OCI-LY1 (cell line): ENCODE results near the gene DMPK.
A peak's percentile ranks its signal among the peaks of the same experiment; 100 is the strongest.

Experiments used
- H2AFZ ChIP-seq: fragments of 200-600 bp; sonication (generic), shearing (Covaris generic); 2 replicates; pipeline ENCODE4 v1.6.0; 2014; ENCODE audit warnings: antibody characterized with exemption, mild to moderate bottlenecking, low read length
- H3F3A ChIP-seq: fragments of 200-600 bp; sonication (generic), shearing (Covaris generic); 2 replicates; pipeline ENCODE4 v1.6.0; 2014; ENCODE audit warnings: mild to moderate bottlenecking, antibody characterized with exemption, low read length, moderate library complexity; ENCODE audit not compliant: insufficient read depth
- H3K27ac ChIP-seq: fragments of 200-600 bp; sonication (generic); 2 replicates; pipeline ENCODE4 v1.5.1; 2014; ENCODE audit warnings: low read length, mixed run types, mild to moderate bottlenecking, low read depth; ENCODE audit not compliant: poor library complexity, severe bottlenecking
- H3K27me3 ChIP-seq: fragments of 200-600 bp; sonication (generic); 2 replicates; pipeline ENCODE4 v1.6.0; 2014; ENCODE audit warnings: antibody characterized with exemption, mild to moderate bottlenecking, low read length, moderate library complexity; ENCODE audit not compliant: insufficient read depth
- H3K36me3 ChIP-seq: fragments of 200-600 bp; sonication (generic); 2 replicates; pipeline ENCODE4 v1.6.1; 2014; ENCODE audit warnings: mild to moderate bottlenecking, antibody characterized with exemption, low read length, moderate library complexity, mixed read lengths; ENCODE audit not compliant: insufficient read depth
- H3K4me1 ChIP-seq: fragments of 200-600 bp; sonication (generic); 2 replicates; pipeline ENCODE4 v1.5.1; 2014; ENCODE audit warnings: mild to moderate bottlenecking, low read length, moderate library complexity; ENCODE audit not compliant: insufficient read depth, severe bottlenecking
- H3K4me2 ChIP-seq: fragments of 200-600 bp; sonication (generic), shearing (Covaris generic); 2 replicates; pipeline ENCODE4 v1.6.1; 2014; ENCODE audit warnings: low read length
- H3K4me3 ChIP-seq: fragments of 200-600 bp; sonication (generic); 2 replicates; pipeline ENCODE4 v1.5.1; 2014; ENCODE audit warnings: low read length, low read depth, mild to moderate bottlenecking, mixed read lengths; ENCODE audit not compliant: poor library complexity, severe bottlenecking
- H3K79me2 ChIP-seq: fragments of 200-600 bp; shearing (Covaris generic); 2 replicates; pipeline ENCODE4 v1.6.1; 2016; ENCODE audit warnings: mixed run types, low read length, mixed read lengths; ENCODE audit not compliant: insufficient read depth
- H3K9ac ChIP-seq: fragments of 200-600 bp; sonication (generic), shearing (Covaris generic); 2 replicates; pipeline ENCODE4 v1.6.1; 2014; ENCODE audit warnings: mild to moderate bottlenecking, low read length, mixed read lengths
- H3K9me2 ChIP-seq: fragments of 200-600 bp; sonication (generic), shearing (Covaris generic); 2 replicates; pipeline ENCODE4 v1.6.1; 2014; ENCODE audit warnings: low read depth, mild to moderate bottlenecking, low read length, mixed read lengths
- H3K9me3 ChIP-seq: fragments of 200-600 bp; shearing (Covaris generic); 2 replicates; pipeline ENCODE4 v1.6.1; 2014; ENCODE audit warnings: low read length, mixed read lengths
- H4K20me1 ChIP-seq: fragments of 200-600 bp; sonication (generic), shearing (Covaris generic); 2 replicates; pipeline ENCODE4 v1.6.0; 2016; ENCODE audit warnings: mild to moderate bottlenecking, low read length; ENCODE audit not compliant: insufficient read depth
- CTCF ChIP-seq: fragments of 200-600 bp; sonication (generic), shearing (Covaris generic); IDR thresholded peaks from 2 replicates; pipeline ENCODE4 v1.5.1; 2017; ENCODE audit warnings: mild to moderate bottlenecking, antibody characterized with exemption, low read length, moderate library complexity, mixed read lengths
- EZH2 ChIP-seq: fragments of 200-600 bp; sonication (generic), shearing (Covaris generic); IDR thresholded peaks from 2 replicates; pipeline ENCODE4 v1.8.0; 2017; ENCODE audit warnings: borderline replicate concordance, mixed run types, mild to moderate bottlenecking, antibody characterized with exemption, low read length, moderate library complexity, mixed read lengths

Gene DMPK

DNA sequence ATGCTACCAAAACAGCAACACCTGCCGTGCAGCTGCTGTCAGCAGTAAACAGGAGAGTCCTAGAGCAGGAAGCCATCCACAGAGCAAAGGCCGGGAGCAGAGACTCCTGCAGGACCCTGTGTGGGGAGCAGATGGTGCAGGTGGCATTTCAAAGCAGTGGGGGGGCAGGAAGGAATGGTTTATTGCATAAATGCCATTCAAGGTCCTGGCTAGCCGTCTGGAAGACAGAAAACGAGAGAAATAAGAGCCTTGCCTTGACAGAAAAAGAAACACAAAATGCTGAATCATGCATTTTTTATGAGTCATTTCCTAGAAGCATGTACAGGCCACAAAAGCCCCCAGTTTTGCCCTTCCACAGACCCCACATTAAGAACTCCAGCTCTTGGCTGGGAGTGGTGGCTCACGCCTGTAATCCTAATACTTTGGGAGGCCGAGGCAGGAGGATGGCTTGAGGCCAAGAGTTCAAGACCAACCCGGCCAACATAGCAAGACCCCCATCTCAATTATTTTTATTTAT is 27.4 kb upstream of the DMPK start:
- Histone ChIP-seq H3K4me2 (no peak overlapping the region), H3K27ac (peak overlapping the region; percentile 29), H3K27me3 (no peaks in the 10 kb centered on the region)

DNA sequence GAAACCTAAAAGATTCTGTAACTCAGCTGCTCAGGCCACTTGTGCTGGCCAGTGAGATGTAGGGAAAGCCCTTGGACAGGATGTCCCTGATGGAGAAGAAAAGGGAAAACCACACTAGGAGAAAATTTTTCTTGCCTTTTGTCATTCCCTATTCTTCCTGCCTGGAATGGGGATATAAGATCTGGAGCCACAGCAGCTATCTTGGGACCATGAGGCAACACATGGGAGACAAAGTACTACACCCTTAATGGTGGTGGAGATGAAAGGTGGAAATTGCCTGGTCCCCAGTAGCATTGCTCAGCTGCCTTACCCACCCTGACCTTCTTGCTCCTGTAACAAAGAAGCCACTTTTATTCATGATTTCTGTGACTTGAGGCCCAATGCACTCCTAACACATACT is 23.4 kb upstream of the DMPK start:
- Histone ChIP-seq H3K9ac (no peak overlapping the region), H3K4me3 (no peak overlapping the region), H3K36me3 (no peaks in the 10 kb centered on the region), H3K4me2 (no peak overlapping the region), H3F3A (no peaks in the 10 kb centered on the region; the same call in 1 of the 2 replicates), H3K27me3 (no peaks in the 10 kb centered on the region), H4K20me1 (no peaks in the 10 kb centered on the region), H3K4me1 (peaks cover 14% of the 10 kb centered on the region), H2AFZ (no peak overlapping the region), H3K9me3 (no peaks in the 10 kb centered on the region), H3K27ac (no peak overlapping the region), H3K79me2 (no peaks in the 10 kb centered on the region), H3K9me2 (no peaks in the 10 kb centered on the region)
- TF ChIP-seq CTCF (no peak), EZH2 (no peak)

More for the DNA sequence above, 27.4 kb upstream of the DMPK start:
- no peaks in the 10 kb centered on the region for H3K9me2 ChIP-seq
- no peaks in the 10 kb centered on the region for H4K20me1 ChIP-seq
- H3K4me1 ChIP-seq: peaks cover 8% of the 10 kb centered on the region
- no peak for TF ChIP-seq EZH2
- no peak for TF ChIP-seq CTCF
- H3K9me3 ChIP-seq: no peaks in the 10 kb centered on the region
- H3K36me3 ChIP-seq: no peaks in the 10 kb centered on the region
- no peaks in the 10 kb centered on the region; the same call in 1 of the 2 replicates for H3F3A ChIP-seq
- H3K4me3 ChIP-seq: no peak overlapping the region
- no peak overlapping the region for H2AFZ ChIP-seq
- H3K79me2 ChIP-seq: no peaks in the 10 kb centered on the region
- no peak overlapping the region for H3K9ac ChIP-seq

GRCh38 chr19:45804959-45805230 is 22.6 kb upstream of the DMPK start:
- H3K4me1 ChIP-seq: peaks cover 19% of the 10 kb centered on the region
- no peak overlapping the region for H3K4me2 ChIP-seq
- H3K36me3 ChIP-seq: no peaks in the 10 kb centered on the region

More at GRCh38 chr19:45804959-45805230, 22.6 kb upstream of the DMPK start:
- H3F3A ChIP-seq: no peaks in the 10 kb centered on the region; the same call in 1 of the 2 replicates
- no peak overlapping the region for H2AFZ ChIP-seq
- no peak overlapping the region for H3K9ac ChIP-seq
- no peaks in the 10 kb centered on the region for H3K9me3 ChIP-seq
- H3K79me2 ChIP-seq: no peaks in the 10 kb centered on the region
- no peak overlapping the region for H3K27ac ChIP-seq
- TF ChIP-seq EZH2 (no peak), CTCF (no peak)
- no peaks in the 10 kb centered on the region for H3K9me2 ChIP-seq
- H3K4me3 ChIP-seq: no peak overlapping the region
- no peaks in the 10 kb centered on the region for H4K20me1 ChIP-seq
- no peaks in the 10 kb centered on the region for H3K27me3 ChIP-seq
